Measurements from ENCODE around the gene SPTBN5.
"Not testable (repeated sequence)": the region's sequence is repeated elsewhere in the genome, so short reads cannot be mapped to it uniquely, and the experiment has no call there.

The SPTBN5 gene

DNA sequence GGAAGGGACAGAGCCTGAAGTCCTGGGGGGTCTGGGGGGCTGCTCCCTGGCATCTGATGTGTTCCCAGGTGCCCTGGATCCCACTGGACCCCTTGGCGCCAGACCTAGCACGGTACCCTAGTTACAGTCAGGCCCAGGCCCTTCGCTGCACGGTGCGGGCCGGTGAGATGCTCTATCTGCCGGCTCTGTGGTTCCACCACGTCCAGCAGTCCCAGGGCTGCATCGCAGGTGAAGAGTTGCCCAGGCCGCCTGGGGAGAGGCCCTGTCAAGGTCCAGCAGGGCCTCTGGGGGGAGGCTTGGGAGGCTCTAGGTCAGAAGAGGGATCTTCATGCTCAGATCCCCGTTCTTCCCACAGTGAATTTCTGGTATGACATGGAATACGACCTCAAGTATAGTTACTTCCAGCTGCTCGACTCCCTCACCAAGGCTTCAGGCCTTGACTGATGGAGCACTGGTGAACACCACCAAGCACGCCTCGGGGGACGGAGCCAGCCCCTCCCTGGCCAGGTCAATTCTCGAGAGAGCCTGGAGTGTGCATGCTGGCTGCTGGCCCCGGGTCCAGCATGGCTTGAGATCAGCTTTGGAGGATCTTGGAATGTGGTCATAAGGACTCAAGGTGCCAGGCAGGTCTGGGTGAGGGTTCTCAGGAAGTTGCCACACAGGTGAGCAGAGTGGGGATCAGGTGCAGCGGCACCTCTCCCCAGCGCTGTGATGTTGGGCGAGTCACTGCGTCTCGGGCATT is 57.0 kb downstream of the SPTBN5 start:
- H3K4me3 ChIP-seq (ENCODE audit: low read length) = no peak overlapping the region

DNA sequence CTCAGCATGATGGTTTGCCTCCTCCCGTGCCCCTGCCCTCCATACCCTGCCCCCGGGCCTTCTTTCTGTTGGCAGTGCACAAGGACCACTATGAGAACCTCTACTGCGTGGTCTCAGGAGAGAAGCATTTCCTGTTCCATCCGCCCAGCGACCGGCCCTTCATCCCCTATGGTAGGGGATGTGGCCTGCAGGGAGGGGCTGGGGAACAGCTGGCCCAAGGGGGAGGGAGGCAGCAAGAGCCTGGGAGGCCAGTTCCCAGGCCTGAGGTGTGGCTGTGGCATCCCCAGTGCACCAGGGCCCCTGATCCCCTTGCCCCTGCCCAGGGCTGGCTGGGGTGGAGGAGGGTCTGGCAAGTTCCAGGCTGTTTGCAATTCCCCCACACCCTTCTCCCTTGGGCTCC is 57.8 kb downstream of the SPTBN5 start:
- no peak for TF ChIP-seq ZNF274 (IDR thresholded peaks at IDR 0.05; ENCODE audit: low read depth, low read length)
- H3K4me3 ChIP-seq (ENCODE audit: low read length) = no peak overlapping the region

More for the DNA sequence above, 57.0 kb downstream of the SPTBN5 start:
- no peak for TF ChIP-seq ZNF274 (IDR thresholded peaks at IDR 0.05; ENCODE audit: low read depth, low read length)

DNA sequence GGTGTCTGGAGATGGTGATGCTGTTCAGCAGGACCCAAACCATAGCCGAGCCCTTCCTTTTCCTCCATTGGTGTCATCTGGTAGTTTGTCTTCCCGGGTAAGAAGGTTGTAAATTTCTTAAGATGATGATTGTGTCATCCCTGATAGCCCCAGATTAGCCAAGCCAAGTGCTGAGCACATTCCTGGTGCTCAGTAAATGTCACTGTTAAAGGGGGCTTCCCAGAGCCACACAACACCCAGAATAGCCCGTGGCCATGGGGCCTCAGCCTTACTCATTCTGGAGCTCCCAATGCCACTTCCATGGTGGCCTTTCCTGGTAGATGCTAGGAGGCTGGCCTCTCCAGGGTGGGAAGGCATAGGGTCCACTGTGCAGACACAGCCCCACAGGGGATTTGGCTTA is 59.8 kb downstream of the SPTBN5 start:
- TF ChIP-seq ZNF274 (IDR thresholded peaks at IDR 0.05; ENCODE audit: low read depth, low read length) = no peak
- H3K4me3 ChIP-seq (ENCODE audit: low read length) = no peak overlapping the region

DNA sequence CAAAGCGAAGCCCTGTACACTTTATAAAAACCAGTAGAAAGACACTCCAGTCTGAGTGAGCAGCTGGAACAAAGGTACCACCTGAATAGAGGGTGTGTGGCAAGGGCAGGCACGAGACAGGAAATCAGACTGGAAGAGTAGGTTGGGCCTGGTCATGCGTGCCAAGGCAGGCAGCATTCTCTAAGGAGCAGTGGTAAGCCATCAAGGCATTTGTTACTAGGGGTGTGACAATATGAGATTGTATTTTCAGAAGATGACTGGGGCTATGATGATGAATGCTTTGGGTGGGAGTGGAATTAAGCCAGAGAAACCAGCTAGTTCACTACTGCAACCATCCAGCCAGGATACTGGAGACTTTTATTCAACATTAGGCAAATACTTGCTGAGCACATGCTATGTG is 61.0 kb downstream of the SPTBN5 start:
- no peak overlapping the region for H3K4me3 ChIP-seq (ENCODE audit: low read length)
- no peak for TF ChIP-seq ZNF274 (IDR thresholded peaks at IDR 0.05; ENCODE audit: low read depth, low read length)

DNA sequence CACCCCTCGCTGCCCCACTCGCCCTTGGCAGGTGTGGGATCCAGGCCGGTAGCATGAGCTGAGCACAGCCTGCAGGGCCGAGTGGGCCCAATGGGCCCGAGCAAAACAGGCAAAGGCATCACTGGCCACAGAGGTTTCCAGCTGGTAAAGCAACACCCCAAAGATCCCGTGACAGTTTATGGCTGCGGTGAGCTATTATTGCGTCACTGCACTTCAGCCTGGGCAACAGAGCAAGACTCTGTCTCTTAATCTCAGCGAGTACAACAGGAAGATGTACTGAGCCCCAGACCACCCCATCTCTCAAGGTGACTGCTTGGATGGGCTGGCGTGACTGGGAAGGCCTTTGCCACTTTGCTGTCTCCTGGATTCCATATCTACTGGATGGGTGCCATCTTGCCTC is 61.6 kb downstream of the SPTBN5 start:
- TF ChIP-seq ZNF274 (IDR thresholded peaks at IDR 0.05; ENCODE audit: low read depth, low read length) = no peak
- no peak overlapping the region for H3K4me3 ChIP-seq (ENCODE audit: low read length)

DNA sequence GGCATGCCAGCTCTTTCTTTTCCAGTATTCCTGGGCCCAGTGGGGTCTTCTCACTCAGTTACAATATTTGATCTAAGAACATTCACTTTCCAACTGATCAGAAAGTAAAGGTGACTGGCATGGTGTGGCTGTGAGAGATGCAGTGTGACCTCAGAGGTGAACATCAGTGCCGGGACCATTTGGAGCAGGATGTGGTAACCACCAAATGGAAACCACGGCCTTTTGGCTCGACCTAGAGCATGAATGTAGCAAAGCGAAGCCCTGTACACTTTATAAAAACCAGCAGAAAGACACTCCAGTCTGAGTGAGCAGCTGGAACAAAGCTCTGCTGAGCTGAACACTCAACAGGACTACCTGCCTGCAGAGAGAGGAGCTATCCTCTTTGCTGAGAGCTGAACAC is 62.6 kb downstream of the SPTBN5 start:
- H3K4me3 ChIP-seq (ENCODE audit: low read length) = not testable (repeated sequence)

DNA sequence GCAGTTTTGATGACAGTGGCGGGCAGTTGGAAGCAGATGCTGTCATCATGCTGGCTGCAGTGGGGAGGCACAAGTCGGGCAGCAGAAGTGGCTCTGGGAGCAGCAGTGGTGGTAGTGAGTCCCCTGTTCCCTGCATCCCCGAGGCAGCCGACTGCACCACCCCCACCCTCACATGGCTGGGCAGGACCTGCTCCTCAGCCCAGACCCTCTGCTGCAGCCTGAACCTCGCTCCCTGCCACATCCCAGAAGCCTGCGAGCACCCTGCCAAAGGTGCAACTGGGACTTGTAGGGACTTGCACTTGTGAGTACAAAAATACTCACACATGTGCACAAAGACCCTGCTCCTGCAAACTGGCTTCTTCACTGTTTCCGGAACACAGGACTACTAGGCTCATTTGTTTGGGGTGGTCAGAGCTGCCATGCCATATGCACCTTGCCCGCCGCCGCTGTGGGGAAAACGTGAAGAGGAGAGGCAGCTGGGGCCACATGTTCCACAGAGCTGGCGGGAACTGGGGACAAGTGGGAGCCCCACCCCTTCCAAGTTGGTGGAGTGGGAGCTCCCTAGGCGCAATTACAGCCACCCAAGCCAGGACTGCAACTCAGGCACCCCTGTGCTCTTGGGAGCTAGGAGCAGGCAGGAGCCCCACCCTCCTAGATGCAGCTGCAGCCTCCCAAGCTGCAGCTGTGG is 63.8 kb downstream of the SPTBN5 start:
- no peak for TF ChIP-seq ZNF274 (IDR thresholded peaks at IDR 0.05; ENCODE audit: low read depth, low read length)
- no peak overlapping the region for H3K4me3 ChIP-seq (ENCODE audit: low read length)

DNA sequence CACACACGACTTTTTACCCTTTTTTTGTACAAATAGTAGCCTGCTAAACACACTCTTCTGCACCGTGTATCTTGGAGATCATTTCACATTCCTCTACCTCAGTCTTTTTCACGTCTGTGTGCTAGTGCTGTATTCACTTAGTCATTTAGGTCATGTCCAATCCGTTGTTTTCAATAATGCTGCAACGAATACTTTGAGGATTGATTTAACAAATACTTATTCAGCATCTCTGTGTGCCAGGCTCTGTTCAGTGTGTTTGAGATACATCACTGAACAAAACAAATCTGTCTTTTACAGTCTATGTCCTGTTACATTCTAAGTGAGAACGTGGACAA is 65.1 kb downstream of the SPTBN5 start:
- TF ChIP-seq ZNF274 (IDR thresholded peaks at IDR 0.05; ENCODE audit: low read depth, low read length) = no peak
- no peak overlapping the region; the same call in 1 of the 2 replicates for H3K4me3 ChIP-seq (ENCODE audit: low read length)

DNA sequence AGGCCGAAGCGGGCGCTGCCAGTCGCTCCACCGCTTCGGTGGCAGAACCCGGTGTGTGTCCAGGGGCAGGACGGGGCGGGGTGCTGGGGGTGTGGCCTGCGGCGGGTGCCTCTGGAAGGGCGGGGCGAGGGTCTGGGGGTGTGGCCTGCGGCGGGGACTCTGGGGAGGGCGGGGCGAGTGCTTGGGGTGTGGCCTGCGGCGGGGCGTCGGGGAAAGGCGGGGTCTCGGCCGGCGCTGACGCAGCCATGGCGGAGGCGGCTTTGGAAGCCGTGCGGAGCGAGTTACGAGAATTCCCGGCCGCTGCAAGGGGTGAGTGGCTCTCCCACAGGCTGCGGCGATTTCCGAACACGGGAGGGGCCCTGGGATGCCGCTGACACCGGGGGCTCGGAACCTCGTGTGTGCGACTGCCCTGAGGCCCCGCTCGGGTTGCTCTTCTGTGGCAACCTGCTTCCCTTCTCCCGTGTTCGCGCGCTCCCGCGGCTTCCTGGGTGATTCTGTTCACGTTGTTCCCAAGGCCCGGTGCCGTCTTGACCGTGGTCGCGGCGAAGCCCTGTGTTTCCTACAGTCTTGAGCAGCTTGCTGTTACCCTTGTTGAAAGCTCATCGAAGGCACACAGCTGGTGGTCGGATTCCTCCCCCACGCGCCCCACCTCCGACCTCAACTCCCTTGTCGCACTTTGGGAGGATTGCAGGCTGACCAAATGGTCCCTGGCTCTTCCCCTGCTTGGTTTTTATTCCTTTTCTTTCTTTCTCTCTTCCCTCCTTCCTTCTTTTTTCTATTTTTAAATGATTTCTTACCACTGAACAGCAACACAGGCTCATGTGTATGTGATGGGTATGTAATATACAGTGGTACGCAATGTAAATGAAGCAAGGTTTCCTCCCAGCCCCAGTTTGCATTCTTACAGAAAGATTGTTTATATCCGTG is 65.7 kb downstream of the SPTBN5 start, which contains the start of gene JMJD7:
Gene JMJD7 (plus strand): TSS at position 213 of the 927 bp plus-strand sequence. CDS start 33 bp downstream, at position 246.
- peak within 1 kb of the TSS; percentile 73 for H3K4me3 ChIP-seq (ENCODE audit: low read length)
- TF ChIP-seq ZNF274 (IDR thresholded peaks at IDR 0.05; ENCODE audit: low read depth, low read length) = no peak

DNA sequence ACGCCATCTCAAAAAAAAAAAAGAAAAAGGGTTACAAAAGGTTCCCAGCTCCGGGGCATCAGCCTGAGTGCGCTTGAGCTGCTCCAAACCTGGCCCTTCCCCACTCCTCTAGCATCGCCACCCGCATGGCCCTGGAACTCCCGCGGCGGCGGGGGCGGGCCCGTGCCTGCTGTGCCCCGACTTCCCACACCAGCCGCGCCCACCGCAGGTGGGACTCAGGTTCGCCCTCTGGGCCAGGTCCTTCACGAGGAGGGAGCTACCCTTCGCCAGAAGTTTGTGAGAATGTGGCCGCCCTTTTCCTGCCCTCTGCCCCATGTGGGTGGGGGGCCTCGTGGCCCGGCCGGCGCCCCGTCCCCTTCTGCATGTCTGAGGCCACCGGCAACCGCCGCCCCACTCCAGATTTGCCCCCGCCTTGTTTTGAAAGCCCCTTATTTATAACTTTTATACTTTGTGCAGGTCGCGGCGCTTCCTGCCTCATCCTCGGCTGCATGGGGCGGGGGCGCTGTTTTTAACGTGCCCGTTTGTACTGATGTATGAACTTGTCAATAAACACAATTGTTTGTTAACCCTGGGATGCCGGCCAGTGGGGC is 66.5 kb downstream of the SPTBN5 start:
- peak overlapping the region; percentile 58; the same call in 1 of the 2 replicates for H3K4me3 ChIP-seq (ENCODE audit: low read length)
- TF ChIP-seq ZNF274 (IDR thresholded peaks at IDR 0.05; ENCODE audit: low read depth, low read length) = no peak

DNA sequence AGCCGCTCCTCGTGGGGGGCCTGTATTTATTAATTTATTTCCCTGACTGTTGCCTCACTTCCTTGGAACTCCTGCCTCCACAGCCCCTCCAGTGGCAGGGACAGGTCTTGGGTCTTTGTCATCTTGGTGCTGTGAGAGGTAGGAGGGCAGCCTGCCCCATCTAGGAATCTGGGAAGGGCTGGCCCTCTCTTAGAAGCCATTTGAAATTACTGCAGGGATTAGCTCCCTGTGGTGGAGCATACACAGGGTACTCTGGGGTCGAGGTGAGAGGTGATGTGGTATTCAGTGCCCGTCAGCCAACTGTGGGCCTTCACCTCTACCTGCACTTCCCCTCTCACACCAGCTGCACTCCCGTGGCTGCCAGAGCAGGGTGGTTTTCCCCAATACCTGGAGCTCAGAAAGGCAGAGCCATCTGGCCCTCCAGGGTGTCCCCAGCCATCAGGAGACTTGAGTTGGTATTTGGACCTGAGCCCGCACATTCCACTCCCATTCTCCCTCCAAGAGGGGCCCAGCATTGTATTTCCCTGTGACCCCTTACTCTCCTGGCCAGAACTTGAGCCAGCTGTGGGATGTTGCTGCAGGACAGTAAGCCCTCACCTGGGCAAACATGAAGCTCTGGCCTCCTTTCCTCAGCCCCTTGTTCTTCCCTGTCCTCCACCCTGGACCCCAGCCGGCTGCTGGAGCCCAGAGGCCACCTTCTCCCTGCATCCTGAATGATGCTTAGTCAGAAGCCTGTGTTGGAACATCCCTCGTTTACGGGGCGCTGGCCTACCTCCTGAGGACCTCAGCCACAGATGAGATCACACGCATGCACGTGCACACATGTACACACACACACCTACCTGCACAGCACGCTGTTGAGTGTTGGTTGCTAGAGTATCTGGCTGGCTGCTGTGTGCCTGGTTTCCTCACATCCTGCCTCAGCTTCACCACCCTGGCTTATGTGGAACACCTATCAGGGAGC is 68.0 kb downstream of the SPTBN5 start:
- no peak for TF ChIP-seq ZNF274 (IDR thresholded peaks at IDR 0.05; ENCODE audit: low read depth, low read length)
- H3K4me3 ChIP-seq (ENCODE audit: low read length) = no peak overlapping the region

DNA sequence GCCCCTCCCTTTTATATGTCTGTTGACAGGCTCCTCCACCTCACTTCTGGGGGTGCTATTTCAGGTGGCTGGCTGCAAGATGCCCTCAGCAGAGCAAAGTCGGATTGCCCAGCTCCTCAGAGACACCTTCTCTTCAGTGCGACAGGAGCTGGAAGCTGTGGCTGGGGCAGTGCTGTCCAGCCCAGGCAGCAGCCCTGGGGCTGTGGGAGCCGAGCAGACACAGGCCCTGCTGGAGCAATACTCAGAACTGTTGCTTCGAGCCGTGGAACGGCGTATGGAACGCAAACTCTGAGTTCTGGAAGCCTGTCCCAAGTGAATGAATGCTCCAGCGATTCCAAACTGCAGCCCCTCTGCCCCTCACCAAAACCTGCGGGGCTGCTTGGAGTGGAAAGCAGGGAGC is 68.7 kb downstream of the SPTBN5 start:
- no peak for TF ChIP-seq ZNF274 (IDR thresholded peaks at IDR 0.05; ENCODE audit: low read depth, low read length)
- no peak overlapping the region for H3K4me3 ChIP-seq (ENCODE audit: low read length)

Data from GM08714 (cell line).